H9 (cell line): Measurements from ENCODE around the gene HTRA3. TPM values are rescaled to one million over a fixed set of nuclear protein-coding genes. Genes with fewer than 3 reads are reported as not detected.
"Not testable (repeated sequence)": the region's sequence is repeated elsewhere in the genome, so short reads cannot be mapped to it uniquely, and the experiment has no call there.

ENCODE experiments used
- DNase-seq: peaks from one replicate; pipeline ENCODE4 v3.0.0-alpha.2; 2017
- H2AFZ ChIP-seq: one replicate; pipeline ENCODE4 v1.6.1; 2013; ENCODE audit warnings: mild to moderate bottlenecking, low read length, control low read depth, moderate library complexity
- H2AK5ac ChIP-seq: 2 replicates; pipeline ENCODE4 v1.6.1; 2013; ENCODE audit warnings: low read length, control low read depth, mixed read lengths; ENCODE audit not compliant: insufficient read length
- H2BK120ac ChIP-seq: one replicate; pipeline ENCODE4 v1.6.1; 2013; ENCODE audit warnings: low read depth, mild to moderate bottlenecking, low read length, control low read depth, inconsistent platforms; ENCODE audit not compliant: poor library complexity, severe bottlenecking
- H2BK12ac ChIP-seq: 2 replicates; pipeline ENCODE4 v1.6.1; 2013; ENCODE audit warnings: low read length, control low read depth, mixed read lengths, low read depth; ENCODE audit not compliant: insufficient read length
- H2BK15ac ChIP-seq: 2 replicates; pipeline ENCODE4 v1.6.1; 2013; ENCODE audit warnings: low read depth, low read length, control low read depth
- H2BK20ac ChIP-seq: one replicate; pipeline ENCODE4 v1.6.1; 2013; ENCODE audit warnings: low read depth, mild to moderate bottlenecking, low read length, control low read depth, inconsistent platforms; ENCODE audit not compliant: poor library complexity, severe bottlenecking
- H2BK5ac ChIP-seq: 2 replicates; pipeline ENCODE4 v1.6.1; 2013; ENCODE audit warnings: low read length, control low read depth, mixed read lengths; ENCODE audit not compliant: insufficient read length
- H3K14ac ChIP-seq: 2 replicates; pipeline ENCODE4 v1.6.1; 2013; ENCODE audit warnings: low read length, control low read depth; ENCODE audit not compliant: insufficient read depth
- H3K18ac ChIP-seq: 2 replicates; pipeline ENCODE4 v1.6.1; 2013; ENCODE audit warnings: low read depth, mild to moderate bottlenecking, mixed read lengths, low read length, control low read depth; ENCODE audit not compliant: insufficient read length
- H3K23ac ChIP-seq: 2 replicates; pipeline ENCODE4 v1.6.1; 2013; ENCODE audit warnings: low read length, control low read depth, mixed read lengths, low read depth; ENCODE audit not compliant: insufficient read length
- H3K23me2 ChIP-seq: 2 replicates; pipeline ENCODE4 v1.6.1; 2013; ENCODE audit warnings: low read depth, mild to moderate bottlenecking, mixed read lengths, low read length, control low read depth; ENCODE audit not compliant: insufficient read length, poor library complexity, severe bottlenecking
- H3K27ac ChIP-seq: 2 replicates; pipeline ENCODE4 v1.5.1; 2013; ENCODE audit warnings: low read length, control low read depth, mixed read lengths, low read depth; ENCODE audit not compliant: insufficient read length
- H3K27me3 ChIP-seq: 2 replicates; pipeline ENCODE4 v1.6.1; 2013; ENCODE audit warnings: low read length, control low read depth, inconsistent platforms; ENCODE audit not compliant: insufficient read depth
- H3K4ac ChIP-seq: 2 replicates; pipeline ENCODE4 v1.6.1; 2013; ENCODE audit warnings: low read depth, mild to moderate bottlenecking, control low read depth, inconsistent platforms, low read length, moderate library complexity
- H3K4me1 ChIP-seq: 2 replicates; pipeline ENCODE4 v1.6.1; 2013; ENCODE audit warnings: low read length, control low read depth, inconsistent platforms; ENCODE audit not compliant: insufficient read depth
- H3K4me2 ChIP-seq: 2 replicates; pipeline ENCODE4 v1.6.1; 2013; ENCODE audit warnings: low read length, control low read depth, mixed read lengths; ENCODE audit not compliant: insufficient read length, insufficient read depth
- H3K56ac ChIP-seq: 2 replicates; pipeline ENCODE4 v1.6.1; 2013; ENCODE audit warnings: low read depth, mild to moderate bottlenecking, mixed read lengths, low read length, control low read depth; ENCODE audit not compliant: insufficient read length
- H3K79me1 ChIP-seq: 2 replicates; pipeline ENCODE4 v1.6.1; 2013; ENCODE audit warnings: low read depth, mild to moderate bottlenecking, moderate library complexity, low read length, control low read depth, inconsistent platforms; ENCODE audit not compliant: insufficient read depth, poor library complexity, severe bottlenecking
- H3K79me2 ChIP-seq: 2 replicates; pipeline ENCODE4 v1.6.1; 2013; ENCODE audit warnings: low read length, control low read depth, inconsistent platforms; ENCODE audit not compliant: insufficient read depth
- H3K9ac ChIP-seq: 2 replicates; pipeline ENCODE4 v1.6.1; 2013; ENCODE audit warnings: low read length, control low read depth, mixed read lengths; ENCODE audit not compliant: insufficient read length; ENCODE audit errors: extremely low read depth
- H3K9me3 ChIP-seq: one replicate; pipeline ENCODE4 v1.6.1; 2013; ENCODE audit warnings: low read depth, low read length, inconsistent platforms; ENCODE audit not compliant: control insufficient read depth
- H3T11ph ChIP-seq: one replicate; pipeline ENCODE4 v1.6.1; 2013; ENCODE audit warnings: mild to moderate bottlenecking, low read length, control low read depth, inconsistent platforms
- H4K20me1 ChIP-seq: one replicate; pipeline ENCODE4 v1.6.1; 2013; ENCODE audit not compliant: control insufficient read depth, insufficient read length, insufficient read depth
- H4K5ac ChIP-seq: 2 replicates; pipeline ENCODE4 v1.6.1; 2013; ENCODE audit warnings: low read depth, mild to moderate bottlenecking, mixed read lengths, low read length, control low read depth; ENCODE audit not compliant: insufficient read length
- H4K8ac ChIP-seq: replicated peaks from 2 replicates; pipeline ENCODE4 v1.6.1; 2013; ENCODE audit warnings: low read length, control low read depth, mixed read lengths, low read depth; ENCODE audit not compliant: insufficient read length
- H4K91ac ChIP-seq: 2 replicates; pipeline ENCODE4 v1.6.1; 2013; ENCODE audit warnings: low read depth, mild to moderate bottlenecking, moderate library complexity, mixed read lengths, low read length, control low read depth; ENCODE audit not compliant: insufficient read length
- H3K27ac Mint-ChIP-seq, 3 experiments: 2 replicates in 2 of 3; 3 replicates in 1 of 3; pipeline ENCODE4 v1.8.0; 2020 to 2021; ENCODE audit warnings: mixed read lengths in 3 of 3, mild to moderate bottlenecking in 1 of 3, moderate library complexity in 1 of 3
- H3K27me3 Mint-ChIP-seq: 2 replicates; pipeline ENCODE4 v1.8.0; 2021; ENCODE audit warnings: low read depth, mild to moderate bottlenecking, moderate library complexity, mixed read lengths
- H3K36me3 Mint-ChIP-seq, 3 experiments: 2 replicates in 2 of 3; 3 replicates in 1 of 3; pipeline ENCODE4 v1.8.0; 2020 to 2021; ENCODE audit warnings: low read depth in 3 of 3, mixed read lengths in 3 of 3; ENCODE audit not compliant: insufficient read depth in 1 of 3
- H3K4me1 Mint-ChIP-seq, 2 experiments: 2 replicates each; pipeline ENCODE4 v1.8.0; 2020; ENCODE audit warnings: mixed read lengths in 2 of 2
- H3K4me3 Mint-ChIP-seq, 2 experiments: 2 replicates in 1 of 2; 3 replicates in 1 of 2; pipeline ENCODE4 v1.8.0; 2020 to 2021; ENCODE audit warnings: mild to moderate bottlenecking in 2 of 2, mixed read lengths in 2 of 2, moderate library complexity in 1 of 2
- H3K9me3 Mint-ChIP-seq, 2 experiments: 2 replicates in 1 of 2; 3 replicates in 1 of 2; pipeline ENCODE4 v1.8.0; 2020; ENCODE audit warnings: mild to moderate bottlenecking in 2 of 2, mixed read lengths in 2 of 2, moderate library complexity in 1 of 2
- WGBS: extraction: QIAGEN DNeasy Blood & Tissue Kit; methylation state at CpG from one replicate; pipeline ENCODE4 v1.1.7; 2013; ENCODE audit warnings: missing lambda C conversion rate, low lambda C conversion rate, mixed read lengths; ENCODE audit not compliant: insufficient read length; ENCODE audit errors: extremely low coverage; 5-methylcytosine and 5-hydroxymethylcytosine counted together
- total RNA-seq: library from RNA; stranded (reverse); gene quantifications from 2 replicates; pipeline ENCODE4 v1.2.1, GENCODE V29; 2021
- TF ChIP-seq, protein P1 (sequence below): fragments of 200-600 bp; sonication (generic); conservative IDR thresholded peaks from 3 replicates; pipeline ENCODE4 v1.8.0; 2021; ENCODE audit warnings: antibody characterized with exemption, mild to moderate bottlenecking

HTRA3 gene
- total RNA-seq, 1 experiment from 2014 or later = 3.0 TPM

DNA sequence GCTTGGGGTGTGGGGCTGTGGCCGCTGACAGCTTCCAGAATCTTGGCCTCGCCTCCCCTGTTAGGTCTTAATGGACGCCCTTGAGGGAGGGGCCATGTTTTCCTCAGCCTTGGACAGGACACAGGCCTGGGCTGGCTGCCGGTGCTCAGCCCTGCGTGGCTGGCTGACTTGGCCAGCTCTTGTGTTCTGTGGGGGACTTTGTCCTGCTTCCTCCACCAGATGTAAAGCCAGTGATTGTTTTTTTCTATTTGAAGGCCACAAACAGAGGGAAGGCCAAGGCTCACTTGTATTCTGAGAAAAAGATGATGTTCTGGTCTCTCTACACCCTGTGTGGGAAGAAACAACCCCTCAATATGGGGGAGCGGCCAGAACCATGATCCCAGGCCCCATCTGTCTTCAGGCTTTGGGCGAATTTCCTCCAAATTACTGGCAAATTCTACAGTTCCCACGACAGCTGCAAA, 71.3 kb downstream of the HTRA3 start:
- no peak overlapping the region for H3K27ac Mint-ChIP-seq

DNA sequence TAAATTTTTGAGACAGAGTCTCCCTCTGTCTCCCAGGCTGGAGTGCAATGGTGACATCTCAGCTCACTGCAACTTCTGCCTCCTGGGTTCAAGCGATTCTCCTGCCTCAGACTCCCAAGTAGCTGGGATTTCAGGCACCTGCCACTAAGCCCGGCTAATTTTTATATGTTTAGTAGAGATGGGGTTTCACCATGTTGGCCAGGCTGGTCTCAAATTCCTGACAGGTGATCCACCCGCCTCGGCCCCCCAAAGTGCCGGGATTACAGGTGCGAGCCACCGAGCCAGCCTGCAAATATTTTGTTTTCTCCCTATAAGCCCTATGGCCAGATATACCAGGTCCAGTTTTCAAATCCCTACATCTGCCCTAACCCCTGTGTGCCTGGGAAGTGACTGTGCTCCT, 71.7 kb downstream of the HTRA3 start:
- no CpG with 5 or more reads among the region's 7 CpGs for WGBS
- not testable (repeated sequence) for H3K9me3 Mint-ChIP-seq

More for the DNA sequence above, 71.3 kb downstream of the HTRA3 start:
- Histone ChIP-seq H3K79me2 (no peaks in the 10 kb centered on the region), H2AK5ac (no peak overlapping the region), H3K23me2 (no peaks in the 10 kb centered on the region), H3K27ac (no peak overlapping the region), H3K14ac (no peak overlapping the region), H2BK5ac (no peak overlapping the region), H2BK12ac (no peak overlapping the region), H3K9ac (no peak overlapping the region), H3T11ph (no peak overlapping the region), H2BK120ac (no peak overlapping the region), H4K91ac (no peak overlapping the region), H3K9me3 (no peaks in the 10 kb centered on the region), H4K20me1 (no peaks in the 10 kb centered on the region), H2BK15ac (no peak overlapping the region), H4K8ac (no peak overlapping the region), H2AFZ (no peak overlapping the region), H4K5ac (no peak overlapping the region), H3K79me1 (no peaks in the 10 kb centered on the region), H3K23ac (no peak overlapping the region), H3K27me3 (no peaks in the 10 kb centered on the region), H3K4me2 (no peak overlapping the region), H3K4me1 (no peaks in the 10 kb centered on the region), H2BK20ac (no peak overlapping the region), H3K18ac (no peak overlapping the region), H3K56ac (no peak overlapping the region), H3K4ac (no peak overlapping the region)
- H3K36me3 Mint-ChIP-seq = peaks cover 0 to 4% (median 0%) of the 10 kb centered on the region in 3 experiments; a peak in 2 of 7 replicates
- DNase-seq = no peak
- WGBS = no CpG with 5 or more reads among the region's 8 CpGs
- TF ChIP-seq, protein P1, sequence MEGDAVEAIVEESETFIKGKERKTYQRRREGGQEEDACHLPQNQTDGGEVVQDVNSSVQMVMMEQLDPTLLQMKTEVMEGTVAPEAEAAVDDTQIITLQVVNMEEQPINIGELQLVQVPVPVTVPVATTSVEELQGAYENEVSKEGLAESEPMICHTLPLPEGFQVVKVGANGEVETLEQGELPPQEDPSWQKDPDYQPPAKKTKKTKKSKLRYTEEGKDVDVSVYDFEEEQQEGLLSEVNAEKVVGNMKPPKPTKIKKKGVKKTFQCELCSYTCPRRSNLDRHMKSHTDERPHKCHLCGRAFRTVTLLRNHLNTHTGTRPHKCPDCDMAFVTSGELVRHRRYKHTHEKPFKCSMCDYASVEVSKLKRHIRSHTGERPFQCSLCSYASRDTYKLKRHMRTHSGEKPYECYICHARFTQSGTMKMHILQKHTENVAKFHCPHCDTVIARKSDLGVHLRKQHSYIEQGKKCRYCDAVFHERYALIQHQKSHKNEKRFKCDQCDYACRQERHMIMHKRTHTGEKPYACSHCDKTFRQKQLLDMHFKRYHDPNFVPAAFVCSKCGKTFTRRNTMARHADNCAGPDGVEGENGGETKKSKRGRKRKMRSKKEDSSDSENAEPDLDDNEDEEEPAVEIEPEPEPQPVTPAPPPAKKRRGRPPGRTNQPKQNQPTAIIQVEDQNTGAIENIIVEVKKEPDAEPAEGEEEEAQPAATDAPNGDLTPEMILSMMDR = no peak
- H3K27me3 Mint-ChIP-seq = peaks cover 20% of the 10 kb centered on the region
- no peak overlapping the region for H3K4me3 Mint-ChIP-seq
- peaks cover 4 to 7% of the 10 kb centered on the region in 2 experiments for H3K4me1 Mint-ChIP-seq
- H3K9me3 Mint-ChIP-seq = peaks cover 10 to 12% of the 10 kb centered on the region in 2 experiments

More for the DNA sequence above, 71.7 kb downstream of the HTRA3 start:
- not testable (repeated sequence) for H3K36me3 Mint-ChIP-seq, H2BK20ac ChIP-seq, H2BK5ac ChIP-seq, H2BK15ac ChIP-seq, H3K79me1 ChIP-seq, DNase-seq, H4K20me1 ChIP-seq, H4K91ac ChIP-seq, H3K4me3 Mint-ChIP-seq, H2BK12ac ChIP-seq, H3K79me2 ChIP-seq, H3K23ac ChIP-seq, H3K9me3 ChIP-seq, H3T11ph ChIP-seq, H3K4ac ChIP-seq, H3K27ac Mint-ChIP-seq, H4K8ac ChIP-seq, H2AFZ ChIP-seq, H3K27me3 ChIP-seq, H3K27ac ChIP-seq, H3K9ac ChIP-seq, H2BK120ac ChIP-seq, H3K4me2 ChIP-seq, H4K5ac ChIP-seq, H3K4me1 Mint-ChIP-seq, H3K56ac ChIP-seq, H3K18ac ChIP-seq, H2AK5ac ChIP-seq, H3K4me1 ChIP-seq, H3K14ac ChIP-seq, H3K23me2 ChIP-seq
- peaks cover 21% of the 10 kb centered on the region for H3K27me3 Mint-ChIP-seq
